CD8-positive, alpha-beta memory T cell (primary cell): ENCODE measurements around the gene DGKD. TPM values are rescaled to one million over a fixed set of nuclear protein-coding genes. Genes with fewer than 3 reads are reported as not detected.

ENCODE experiments used
- CTCF ChIA-PET: fragments of 350-600 bp; sonication (Branson Sonifier 250); formaldehyde crosslinking; loops from one replicate; lab custom pipeline; 2021; ENCODE audit warnings: antibody characterized with exemption; lab: Charles Lee
- POLR2A ChIA-PET: fragments of 350-600 bp; sonication (Branson Sonifier 250); formaldehyde crosslinking; loops from one replicate; lab custom pipeline; 2021; ENCODE audit warnings: antibody characterized with exemption; lab: Charles Lee
- DNase-seq, 5 donors: peaks; one replicate each; pipeline versions ENCODE4 v3.0.0 to v3.0.0-alpha.2; 2020 to 2022; ENCODE audit warnings: mixed read lengths in 1 of 5
- H3K27ac ChIP-seq: one replicate; pipeline ENCODE4 v1.7.0; 2013; ENCODE audit warnings: low read depth, mild to moderate bottlenecking, low read length, moderate library complexity
- H3K27me3 ChIP-seq: 2 replicates; pipeline ENCODE4 v1.7.0; 2013; ENCODE audit warnings: low read length, mild to moderate bottlenecking; ENCODE audit not compliant: insufficient read depth, poor library complexity, severe bottlenecking
- H3K36me3 ChIP-seq: 2 replicates; pipeline ENCODE4 v1.7.0; 2013; ENCODE audit warnings: mild to moderate bottlenecking, low read length, moderate library complexity; ENCODE audit not compliant: insufficient read depth
- H3K4me1 ChIP-seq: 2 replicates; pipeline ENCODE4 v1.7.0; 2013; ENCODE audit warnings: mild to moderate bottlenecking, low read length, moderate library complexity; ENCODE audit not compliant: insufficient read depth
- H3K4me3 ChIP-seq: 2 replicates; pipeline ENCODE4 v1.7.0; 2013; ENCODE audit warnings: mild to moderate bottlenecking, low read length
- H3K9me3 ChIP-seq: 2 replicates; pipeline ENCODE4 v1.7.0; 2013; ENCODE audit warnings: mild to moderate bottlenecking, low read length
- H3K27ac Mint-ChIP-seq, 8 donors: one replicate each; pipeline ENCODE4 v1.8.0; 2020 to 2021; ENCODE audit warnings: mixed read lengths in 8 of 8, mild to moderate bottlenecking in 6 of 8, inconsistent platforms in 3 of 8, moderate library complexity in 3 of 8
- H3K27me3 Mint-ChIP-seq, 2 donors: one replicate each; pipeline ENCODE4 v1.8.0; 2020 to 2021; ENCODE audit warnings: mixed read lengths in 2 of 2, mild to moderate bottlenecking in 1 of 2, moderate library complexity in 1 of 2
- H3K36me3 Mint-ChIP-seq, 3 donors: one replicate each; pipeline ENCODE4 v1.8.0; 2020 to 2021; ENCODE audit warnings: mixed read lengths in 3 of 3, inconsistent platforms in 1 of 3, mild to moderate bottlenecking in 1 of 3
- H3K4me1 Mint-ChIP-seq, 3 donors: one replicate each; pipeline ENCODE4 v1.8.0; 2020 to 2021; ENCODE audit warnings: mixed read lengths in 3 of 3, inconsistent platforms in 1 of 3, mild to moderate bottlenecking in 1 of 3
- H3K4me3 Mint-ChIP-seq, 7 donors: one replicate each; pipeline ENCODE4 v1.8.0; 2020 to 2021; ENCODE audit warnings: mixed read lengths in 7 of 7, mild to moderate bottlenecking in 6 of 7, moderate library complexity in 4 of 7, inconsistent platforms in 2 of 7
- H3K9me3 Mint-ChIP-seq, 5 donors: one replicate each; pipeline ENCODE4 v1.8.0; 2020 to 2022; ENCODE audit warnings: mixed read lengths in 5 of 5, mild to moderate bottlenecking in 3 of 5, moderate library complexity in 2 of 5, inconsistent platforms in 1 of 5
- polyA plus RNA-seq: library from polyadenylated mRNA; unstranded; fragments of 300-500 nt; fragmentation: Illumina TruSeq; gene quantifications from one replicate; pipeline ENCODE4 v1.2.3, GENCODE V29; 2021
- total RNA-seq, 2 experiments: library from RNA; stranded (reverse); gene quantifications; one replicate each; pipeline ENCODE4 v1.2.3, GENCODE V29; 2021

The DGKD gene
- total and polyA plus RNA-seq, 3 experiments from 2014 or later = 32.6 to 61.9 (median 54.2) TPM

- Mint-ChIP-seq H3K4me1 (peaks cover 63 to 75% (median 65%) of the 10 kb centered on the region in 3 donors), H3K9me3 (no peaks in the 10 kb centered on the region), H3K27me3 (no peaks in the 10 kb centered on the region), H3K4me3 (peak overlapping the region; percentile 88 to 96 (median 92)), H3K36me3 (peaks cover 0 to 31% (median 19%) of the 10 kb centered on the region in 3 donors), H3K27ac (peak overlapping the region; percentile 35 to 92 (median 84))
- CTCF ChIA-PET = interaction anchor here (0.7 to 3.7 kb wide), 7 partner anchors 11 to 104 kb away, joined by 3 to 23 read pairs (median 8); partner anchors contain the start of gene ATG16L1
- POLR2A ChIA-PET = interaction anchor here (1.3 to 2.0 kb wide), 2 partner anchors 23 to 84 kb away, joined by 3 to 10 read pairs; no protein-coding TSS in a partner anchor
- Histone ChIP-seq H3K4me1 (peaks cover 56% of the 10 kb centered on the region), H3K9me3 (no peaks in the 10 kb centered on the region), H3K27ac (no peak overlapping the region), H3K27me3 (no peaks in the 10 kb centered on the region), H3K4me3 (peak overlapping the region; percentile 66), H3K36me3 (peaks cover 4% of the 10 kb centered on the region)
- peak in 1 of 5 donors; percentile 27 for DNase-seq
Measured at GRCh38 chr2:233354971-233355574, 779 bp downstream of the DGKD start.

DNA sequence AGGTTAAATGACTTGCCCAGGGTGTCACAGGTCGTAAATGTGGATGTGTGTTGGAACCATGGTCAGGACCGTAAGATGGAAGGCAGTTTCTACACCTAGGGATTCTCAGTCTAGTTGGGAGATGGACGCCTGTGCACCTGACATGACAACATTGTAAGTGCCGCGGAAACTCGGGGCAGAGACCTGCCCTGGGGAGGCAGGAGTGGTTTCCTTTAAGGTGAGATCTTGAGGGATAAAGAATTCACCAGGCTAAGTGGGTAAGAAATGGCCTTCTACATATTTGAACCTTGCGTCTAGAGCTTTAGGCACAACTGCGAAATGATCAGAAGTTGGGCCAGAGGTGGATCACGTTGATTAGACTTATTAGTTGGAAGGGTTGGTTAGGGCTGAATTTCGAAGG is 1.6 kb downstream of the DGKD start:
- peaks cover 0 to 34% (median 22%) of the 10 kb centered on the region in 3 donors for H3K36me3 Mint-ChIP-seq
- Histone ChIP-seq H3K36me3 (peaks cover 4% of the 10 kb centered on the region), H3K4me1 (peaks cover 56% of the 10 kb centered on the region), H3K9me3 (no peaks in the 10 kb centered on the region), H3K27me3 (no peaks in the 10 kb centered on the region), H3K4me3 (peak overlapping the region; percentile 66), H3K27ac (no peak overlapping the region)
- peaks cover 62 to 72% (median 64%) of the 10 kb centered on the region in 3 donors for H3K4me1 Mint-ChIP-seq
- no peaks in the 10 kb centered on the region for H3K27me3 Mint-ChIP-seq
- POLR2A ChIA-PET = no interaction called here
- H3K27ac Mint-ChIP-seq = peak overlapping the region; percentile 35 to 92 (median 80)
- CTCF ChIA-PET = interaction anchor here (0.7 to 3.7 kb wide), 6 partner anchors 9 to 88 kb away, joined by 3 to 23 read pairs (median 6); no protein-coding TSS in a partner anchor
- no peaks in the 10 kb centered on the region for H3K9me3 Mint-ChIP-seq
- no peak for DNase-seq
- H3K4me3 Mint-ChIP-seq = peak overlapping the region; percentile 88 to 96 (median 92)

GRCh38 chr2:233356546-233357308 is 2.4 kb downstream of the DGKD start:
- Mint-ChIP-seq H3K4me1 (peaks cover 65 to 75% (median 69%) of the 10 kb centered on the region in 3 donors), H3K36me3 (peaks cover 0 to 38% (median 25%) of the 10 kb centered on the region in 3 donors), H3K4me3 (peak overlapping the region; percentile 88 to 96 (median 92)), H3K27me3 (no peaks in the 10 kb centered on the region), H3K9me3 (no peaks in the 10 kb centered on the region), H3K27ac (peak overlapping the region; percentile 15 to 92 (median 80))
- Histone ChIP-seq H3K4me1 (peaks cover 56% of the 10 kb centered on the region), H3K27me3 (no peaks in the 10 kb centered on the region), H3K27ac (no peak overlapping the region), H3K4me3 (peak overlapping the region; percentile 66), H3K36me3 (peaks cover 4% of the 10 kb centered on the region), H3K9me3 (no peaks in the 10 kb centered on the region)
- CTCF ChIA-PET = interaction anchor here (0.8 to 3.7 kb wide), 5 partner anchors 10 to 87 kb away, joined by 3 to 23 read pairs (median 5); no protein-coding TSS in a partner anchor
- DNase-seq = no peak
- POLR2A ChIA-PET = interaction anchor here (0.6 kb wide), 1 partner anchor 61 kb away, joined by 3 read pairs; no protein-coding TSS in a partner anchor

- peaks cover 62 to 81% (median 74%) of the 10 kb centered on the region in 3 donors for H3K4me1 Mint-ChIP-seq
- Histone ChIP-seq H3K27ac (no peak overlapping the region), H3K36me3 (peaks cover 4% of the 10 kb centered on the region), H3K4me1 (peaks cover 53% of the 10 kb centered on the region), H3K4me3 (no peak overlapping the region), H3K9me3 (no peaks in the 10 kb centered on the region), H3K27me3 (no peaks in the 10 kb centered on the region)
- peaks cover 0 to under 1% (median 0%) of the 10 kb centered on the region in 5 donors for H3K9me3 Mint-ChIP-seq
- peaks cover 0 to 42% (median 26%) of the 10 kb centered on the region in 3 donors for H3K36me3 Mint-ChIP-seq
- H3K4me3 Mint-ChIP-seq = peak overlapping the region in 6 of 7 donors; percentile 12 to 70 (median 58)
- no peak for DNase-seq
- CTCF ChIA-PET = interaction anchor here (0.8 to 3.7 kb wide), 5 partner anchors 8 to 90 kb away, joined by 3 to 23 read pairs (median 4); no protein-coding TSS in a partner anchor
- POLR2A ChIA-PET = interaction anchor here (1.0 kb wide), 1 partner anchor 27 kb away, joined by 5 read pairs; no protein-coding TSS in a partner anchor
- H3K27me3 Mint-ChIP-seq = no peaks in the 10 kb centered on the region
- H3K27ac Mint-ChIP-seq = peak overlapping the region in 3 of 8 donors; percentile 1 to 87 (median 83)
Measured at GRCh38 chr2:233358335-233358734, 4.0 kb downstream of the DGKD start.

DNA sequence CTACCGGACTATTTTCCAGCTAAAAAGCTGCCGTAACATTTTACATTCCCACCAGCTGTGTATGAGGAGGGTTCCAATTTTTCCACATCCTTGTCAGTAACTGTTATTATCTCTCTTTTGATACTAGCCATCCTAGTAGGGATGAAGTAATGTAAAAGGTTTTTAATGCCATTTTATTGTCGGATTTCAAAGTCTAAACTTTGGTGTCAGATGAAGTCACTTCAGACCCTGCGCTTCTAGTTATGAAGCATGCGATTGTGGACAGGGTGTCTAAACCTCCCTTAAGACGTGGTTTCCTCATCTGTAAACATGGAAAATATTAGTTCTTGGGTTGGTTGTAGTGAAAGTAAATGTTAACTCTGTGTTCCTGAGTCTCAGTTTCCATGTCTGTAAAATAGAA is 4.7 kb downstream of the DGKD start:
- Mint-ChIP-seq H3K4me1 (peaks cover 58 to 79% (median 72%) of the 10 kb centered on the region in 3 donors), H3K27ac (peak overlapping the region in 5 of 8 donors; percentile 1 to 87 (median 35)), H3K9me3 (peaks cover 0 to 5% (median 3%) of the 10 kb centered on the region in 5 donors), H3K4me3 (peak overlapping the region in 5 of 7 donors; percentile 12 to 70 (median 57)), H3K27me3 (no peaks in the 10 kb centered on the region), H3K36me3 (peaks cover 5 to 47% (median 31%) of the 10 kb centered on the region in 3 donors)
- Histone ChIP-seq H3K9me3 (no peaks in the 10 kb centered on the region), H3K27me3 (no peaks in the 10 kb centered on the region), H3K4me3 (no peak overlapping the region), H3K4me1 (peaks cover 47% of the 10 kb centered on the region), H3K27ac (no peak overlapping the region), H3K36me3 (peaks cover 4% of the 10 kb centered on the region)
- ChIA-PET CTCF (no interaction called here), POLR2A (no interaction called here)
- DNase-seq = no peak

GRCh38 chr2:233359823-233360222 is 5.5 kb downstream of the DGKD start:
- Histone ChIP-seq H3K4me3 (no peak overlapping the region), H3K9me3 (no peaks in the 10 kb centered on the region), H3K27me3 (no peaks in the 10 kb centered on the region), H3K27ac (no peak overlapping the region), H3K36me3 (peaks cover 4% of the 10 kb centered on the region), H3K4me1 (peaks cover 46% of the 10 kb centered on the region)
- CTCF ChIA-PET = no interaction called here
- Mint-ChIP-seq H3K4me1 (peaks cover 63 to 86% (median 76%) of the 10 kb centered on the region in 3 donors), H3K4me3 (no peak overlapping the region), H3K9me3 (peaks cover 0 to 5% (median 3%) of the 10 kb centered on the region in 5 donors), H3K36me3 (peaks cover 7 to 51% (median 33%) of the 10 kb centered on the region in 3 donors), H3K27me3 (no peaks in the 10 kb centered on the region), H3K27ac (peak overlapping the region in 6 of 8 donors; percentile 13 to 82 (median 49))
- POLR2A ChIA-PET = interaction anchor here (0.6 kb wide), 1 partner anchor 36 kb away, joined by 3 read pairs; no protein-coding TSS in a partner anchor
- no peak for DNase-seq

DNA sequence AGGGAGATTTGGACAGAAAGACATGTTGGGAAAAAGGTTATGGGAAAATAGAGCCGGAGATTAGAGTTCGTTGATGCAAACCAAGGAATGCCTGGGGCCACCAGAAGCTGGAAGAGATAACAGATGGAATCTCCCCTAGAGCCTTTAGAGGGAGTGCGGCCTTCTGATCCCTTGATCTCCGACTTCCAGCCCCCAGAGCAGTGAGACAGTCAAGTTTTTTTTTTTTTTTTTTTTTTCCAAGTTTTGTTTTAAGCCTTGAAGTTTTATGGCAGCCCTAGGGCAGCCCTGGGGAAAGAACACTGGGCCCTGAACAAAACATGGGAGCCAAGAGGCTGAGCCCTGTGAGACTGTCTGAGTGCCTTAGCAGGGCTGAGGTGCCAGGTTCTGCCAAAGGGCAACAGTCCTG is 6.5 kb downstream of the DGKD start:
- H3K4me1 ChIP-seq = peaks cover 39% of the 10 kb centered on the region
- peaks cover 4% of the 10 kb centered on the region for H3K36me3 ChIP-seq
- no peak overlapping the region for H3K4me3 ChIP-seq
- H3K36me3 Mint-ChIP-seq = peaks cover 7 to 44% (median 32%) of the 10 kb centered on the region in 3 donors
- ChIA-PET POLR2A (no interaction called here), CTCF (interaction anchor here (1.3 kb wide), 1 partner anchor 17 kb away, joined by 3 read pairs; no protein-coding TSS in a partner anchor)
- no peak overlapping the region for H3K27ac ChIP-seq
- H3K27me3 ChIP-seq = no peaks in the 10 kb centered on the region
- no peaks in the 10 kb centered on the region for H3K9me3 ChIP-seq
- no peak for DNase-seq
- H3K4me3 Mint-ChIP-seq = no peak overlapping the region
- H3K4me1 Mint-ChIP-seq = peaks cover 59 to 88% (median 75%) of the 10 kb centered on the region in 3 donors
- H3K27ac Mint-ChIP-seq = peak overlapping the region in 4 of 8 donors; percentile 16 to 66 (median 39)
- peaks cover 0 to 5% (median 3%) of the 10 kb centered on the region in 5 donors for H3K9me3 Mint-ChIP-seq
- no peaks in the 10 kb centered on the region for H3K27me3 Mint-ChIP-seq
